IMR-90 (cell line): ENCODE data around the gene RRAGC.

Experiments
- MXI1 ChIP-seq: IDR thresholded peaks from 2 replicates; pipeline ENCODE4 v1.6.1; 2012; ENCODE audit warnings: low read depth, mild to moderate bottlenecking, low read length, moderate library complexity, borderline replicate concordance
- POLR2A ChIP-seq: IDR thresholded peaks from 2 replicates; pipeline ENCODE4 v1.6.1; 2012; ENCODE audit warnings: mild to moderate bottlenecking, low read depth, low read length
- RFX5 ChIP-seq: IDR thresholded peaks from 2 replicates; pipeline ENCODE4 v1.8.0; 2012; ENCODE audit warnings: low read depth, mild to moderate bottlenecking, low read length, moderate library complexity
- SMC3 ChIP-seq: fragments of 150-350 bp; IDR thresholded peaks from 2 replicates; pipeline ENCODE4 v1.6.1; 2016; ENCODE audit warnings: low read depth, mild to moderate bottlenecking, antibody characterized with exemption, low read length, moderate library complexity
- TF ChIP-seq, protein P1 (sequence below): conservative IDR thresholded peaks from 2 replicates; pipeline ENCODE4 v1.5.1; 2012; ENCODE audit warnings: mild to moderate bottlenecking, low read depth, low read length, improper control_type of control experiment
- TF ChIP-seq, protein P2 (sequence below): fragments of 150-350 bp; IDR thresholded peaks from 2 replicates; pipeline ENCODE4 v1.6.1; 2017; ENCODE audit warnings: mild to moderate bottlenecking, antibody characterized with exemption, low read length, low read depth

DNA sequence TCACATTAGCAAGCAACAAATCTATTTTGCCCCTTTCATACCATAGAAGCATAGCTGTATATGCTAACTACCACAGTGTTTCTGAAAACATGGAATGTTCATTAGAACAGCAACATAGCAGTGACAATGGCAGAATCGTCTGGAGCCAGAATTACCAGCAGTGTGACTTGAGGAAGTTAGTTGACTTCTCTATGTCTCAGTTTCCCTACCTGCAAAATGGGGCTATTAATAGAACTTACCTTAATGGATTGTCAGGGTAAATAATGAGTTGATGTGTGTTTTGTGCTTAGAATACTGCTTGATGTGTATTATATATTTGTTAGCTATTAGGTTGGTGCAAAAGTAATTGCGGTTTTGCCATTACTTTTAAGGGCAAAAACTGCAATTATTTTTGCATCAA, 36.6 kb upstream of the RRAGC start:
- TF ChIP-seq MXI1 (no peak), RFX5 (no peak), SMC3 (no peak), POLR2A (no peak)
- TF ChIP-seq, protein P1, sequence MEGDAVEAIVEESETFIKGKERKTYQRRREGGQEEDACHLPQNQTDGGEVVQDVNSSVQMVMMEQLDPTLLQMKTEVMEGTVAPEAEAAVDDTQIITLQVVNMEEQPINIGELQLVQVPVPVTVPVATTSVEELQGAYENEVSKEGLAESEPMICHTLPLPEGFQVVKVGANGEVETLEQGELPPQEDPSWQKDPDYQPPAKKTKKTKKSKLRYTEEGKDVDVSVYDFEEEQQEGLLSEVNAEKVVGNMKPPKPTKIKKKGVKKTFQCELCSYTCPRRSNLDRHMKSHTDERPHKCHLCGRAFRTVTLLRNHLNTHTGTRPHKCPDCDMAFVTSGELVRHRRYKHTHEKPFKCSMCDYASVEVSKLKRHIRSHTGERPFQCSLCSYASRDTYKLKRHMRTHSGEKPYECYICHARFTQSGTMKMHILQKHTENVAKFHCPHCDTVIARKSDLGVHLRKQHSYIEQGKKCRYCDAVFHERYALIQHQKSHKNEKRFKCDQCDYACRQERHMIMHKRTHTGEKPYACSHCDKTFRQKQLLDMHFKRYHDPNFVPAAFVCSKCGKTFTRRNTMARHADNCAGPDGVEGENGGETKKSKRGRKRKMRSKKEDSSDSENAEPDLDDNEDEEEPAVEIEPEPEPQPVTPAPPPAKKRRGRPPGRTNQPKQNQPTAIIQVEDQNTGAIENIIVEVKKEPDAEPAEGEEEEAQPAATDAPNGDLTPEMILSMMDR = no peak
- TF ChIP-seq, protein P2, sequence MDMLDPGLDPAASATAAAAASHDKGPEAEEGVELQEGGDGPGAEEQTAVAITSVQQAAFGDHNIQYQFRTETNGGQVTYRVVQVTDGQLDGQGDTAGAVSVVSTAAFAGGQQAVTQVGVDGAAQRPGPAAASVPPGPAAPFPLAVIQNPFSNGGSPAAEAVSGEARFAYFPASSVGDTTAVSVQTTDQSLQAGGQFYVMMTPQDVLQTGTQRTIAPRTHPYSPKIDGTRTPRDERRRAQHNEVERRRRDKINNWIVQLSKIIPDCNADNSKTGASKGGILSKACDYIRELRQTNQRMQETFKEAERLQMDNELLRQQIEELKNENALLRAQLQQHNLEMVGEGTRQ = no peak
